HG03159 (cell line): ENCODE data around the gene CBLB.
A peak's percentile ranks its signal among the peaks of the same experiment; 100 is the strongest.

Source experiments
- ATAC-seq: cut with Tn5 transposase; IDR thresholded peaks from one replicate; pipeline ENCODE4 v1.9.1; 2021; ENCODE audit warnings: mild to moderate bottlenecking, moderate library complexity; ENCODE audit not compliant: unreplicated experiment

Gene CBLB

GRCh38 chr3:105868742-105869530 is at the start of gene CBLB:
CBLB (minus strand) TSS chr3:105869012; CDS start chr3:105867577, 1,435 bp downstream.
- ATAC-seq = peak; percentile 87

GRCh38 chr3:105916767-105917166 is 48.0 kb upstream of the CBLB start:
- no peak for ATAC-seq

GRCh38 chr3:105915524-105915923 is 46.7 kb upstream of the CBLB start:
- ATAC-seq = no peak

- no peak for ATAC-seq
Measured at GRCh38 chr3:105913616-105914015, 44.8 kb upstream of the CBLB start.

- no peak for ATAC-seq
Measured at GRCh38 chr3:105912891-105913290, 44.1 kb upstream of the CBLB start.

- no peak for ATAC-seq
Measured at GRCh38 chr3:105911496-105911895, 42.7 kb upstream of the CBLB start.

- peak; percentile 66 for ATAC-seq
Measured at GRCh38 chr3:105907777-105908176, 39.0 kb upstream of the CBLB start.

- ATAC-seq = no peak
Measured at GRCh38 chr3:105906836-105907235, 38.0 kb upstream of the CBLB start.

- no peak for ATAC-seq
Measured at GRCh38 chr3:105906345-105906744, 37.5 kb upstream of the CBLB start.

- ATAC-seq = no peak
Measured at GRCh38 chr3:105905328-105905727, 36.5 kb upstream of the CBLB start.

- ATAC-seq = no peak
Measured at GRCh38 chr3:105904678-105905284, 36.0 kb upstream of the CBLB start.

GRCh38 chr3:105904251-105904650 is 35.4 kb upstream of the CBLB start:
- ATAC-seq = no peak

GRCh38 chr3:105899516-105899915 is 30.7 kb upstream of the CBLB start:
- ATAC-seq = no peak

GRCh38 chr3:105891101-105891500 is 22.3 kb upstream of the CBLB start:
- no peak for ATAC-seq

GRCh38 chr3:105888621-105889579 is 20.1 kb upstream of the CBLB start:
- no peak for ATAC-seq

GRCh38 chr3:105885256-105885655 is 16.4 kb upstream of the CBLB start:
- ATAC-seq = no peak

- ATAC-seq = no peak
Measured at GRCh38 chr3:105883798-105884377, 15.1 kb upstream of the CBLB start.

- ATAC-seq = no peak
Measured at GRCh38 chr3:105880681-105881290, 12.0 kb upstream of the CBLB start.

- ATAC-seq = no peak
Measured at GRCh38 chr3:105878061-105878460, 9.2 kb upstream of the CBLB start.

GRCh38 chr3:105877336-105877910 is 8.6 kb upstream of the CBLB start:
- ATAC-seq = no peak
